Duodenal mucosa (tissue), 2 donors: ENCODE results near the gene FYN.

Experiments
- H3K27ac ChIP-seq: one replicate; pipeline ENCODE4 v1.7.0; 2013; ENCODE audit warnings: low read depth, low read length
- H3K27me3 ChIP-seq, 2 donors: one replicate each; pipeline ENCODE4 v1.7.0; 2013; ENCODE audit warnings: low read length in 2 of 2, control low read depth in 1 of 2; ENCODE audit not compliant: insufficient read depth in 2 of 2, control insufficient read depth in 1 of 2
- H3K36me3 ChIP-seq, 2 donors: one replicate each; pipeline ENCODE4 v1.7.0; 2013; ENCODE audit warnings: low read length in 2 of 2, control low read depth in 1 of 2; ENCODE audit not compliant: insufficient read depth in 2 of 2, control insufficient read depth in 1 of 2
- H3K4me1 ChIP-seq, 2 donors: one replicate each; pipeline ENCODE4 v1.7.0; 2013; ENCODE audit warnings: low read length in 2 of 2, control low read depth in 1 of 2; ENCODE audit not compliant: insufficient read depth in 2 of 2, control insufficient read depth in 1 of 2
- H3K4me3 ChIP-seq, 2 donors: one replicate each; pipeline ENCODE4 v1.7.0; 2013; ENCODE audit warnings: low read length in 2 of 2, low read depth in 1 of 2
- H3K9ac ChIP-seq, 2 donors: one replicate each; pipeline ENCODE4 v1.7.0; 2013; ENCODE audit warnings: low read length in 2 of 2, low read depth in 1 of 2
- H3K9me3 ChIP-seq, 2 donors: one replicate each; pipeline ENCODE4 v1.7.0; 2013; ENCODE audit warnings: low read length in 2 of 2, control low read depth in 1 of 2; ENCODE audit not compliant: control insufficient read depth in 1 of 2

The FYN gene

GRCh38 chr6:111844921-111845320 lies 28.3 kb downstream of the FYN start:
- Histone ChIP-seq H3K36me3 (no peaks in the 10 kb centered on the region), H3K4me1 (peaks cover 19 to 29% of the 10 kb centered on the region in 2 donors), H3K4me3 (no peak overlapping the region), H3K9me3 (no peaks in the 10 kb centered on the region), H3K27ac (peak overlapping the region; percentile 5), H3K9ac (no peak overlapping the region), H3K27me3 (no peaks in the 10 kb centered on the region)

- Histone ChIP-seq H3K27ac (no peak overlapping the region), H3K9me3 (no peaks in the 10 kb centered on the region), H3K9ac (no peak overlapping the region), H3K27me3 (no peaks in the 10 kb centered on the region), H3K4me3 (no peak overlapping the region), H3K36me3 (no peaks in the 10 kb centered on the region), H3K4me1 (peaks cover 19 to 29% of the 10 kb centered on the region in 2 donors)
Measured at GRCh38 chr6:111844376-111844775, 28.9 kb downstream of the FYN start.

GRCh38 chr6:111843347-111844147 lies 29.7 kb downstream of the FYN start:
- Histone ChIP-seq H3K27ac (no peak overlapping the region), H3K9ac (no peak overlapping the region), H3K4me1 (peaks cover 19 to 29% of the 10 kb centered on the region in 2 donors), H3K27me3 (no peaks in the 10 kb centered on the region), H3K4me3 (no peak overlapping the region), H3K36me3 (no peaks in the 10 kb centered on the region), H3K9me3 (no peaks in the 10 kb centered on the region)

- Histone ChIP-seq H3K27ac (no peak overlapping the region), H3K36me3 (no peaks in the 10 kb centered on the region), H3K4me3 (no peak overlapping the region), H3K9ac (no peak overlapping the region), H3K4me1 (peaks cover 19 to 28% of the 10 kb centered on the region in 2 donors), H3K9me3 (no peaks in the 10 kb centered on the region), H3K27me3 (no peaks in the 10 kb centered on the region)
Measured at GRCh38 chr6:111842891-111843290, 30.4 kb downstream of the FYN start.

- H3K27ac ChIP-seq: no peak overlapping the region
- H3K4me3 ChIP-seq: no peak overlapping the region
- peaks cover 19 to 23% of the 10 kb centered on the region in 2 donors for H3K4me1 ChIP-seq
Measured at GRCh38 chr6:111842271-111842822, 30.9 kb downstream of the FYN start.

GRCh38 chr6:111841822-111842221 lies 31.4 kb downstream of the FYN start:
- H3K36me3 ChIP-seq: no peaks in the 10 kb centered on the region
- no peaks in the 10 kb centered on the region for H3K9me3 ChIP-seq
- H3K9ac ChIP-seq: no peak overlapping the region
- no peak overlapping the region for H3K27ac ChIP-seq
- H3K4me1 ChIP-seq: peaks cover 19 to 23% of the 10 kb centered on the region in 2 donors
- H3K27me3 ChIP-seq: no peaks in the 10 kb centered on the region
- no peak overlapping the region for H3K4me3 ChIP-seq

More at GRCh38 chr6:111842271-111842822, 30.9 kb downstream of the FYN start:
- no peaks in the 10 kb centered on the region for H3K36me3 ChIP-seq
- H3K9me3 ChIP-seq: no peaks in the 10 kb centered on the region
- H3K27me3 ChIP-seq: no peaks in the 10 kb centered on the region
- H3K9ac ChIP-seq: no peak overlapping the region

GRCh38 chr6:111840803-111841202 lies 32.4 kb downstream of the FYN start:
- no peaks in the 10 kb centered on the region for H3K36me3 ChIP-seq
- peaks cover 19 to 21% of the 10 kb centered on the region in 2 donors for H3K4me1 ChIP-seq
- no peak overlapping the region for H3K4me3 ChIP-seq
- H3K27me3 ChIP-seq: no peaks in the 10 kb centered on the region
- no peak overlapping the region for H3K27ac ChIP-seq
- H3K9ac ChIP-seq: no peak overlapping the region
- no peaks in the 10 kb centered on the region for H3K9me3 ChIP-seq

- Histone ChIP-seq H3K9me3 (no peaks in the 10 kb centered on the region), H3K4me3 (no peak overlapping the region), H3K4me1 (peaks cover 10 to 12% of the 10 kb centered on the region in 2 donors), H3K36me3 (no peaks in the 10 kb centered on the region), H3K9ac (no peak overlapping the region), H3K27me3 (no peaks in the 10 kb centered on the region), H3K27ac (no peak overlapping the region)
Measured at GRCh38 chr6:111838749-111839484, 34.3 kb downstream of the FYN start.

- Histone ChIP-seq H3K4me1 (peaks cover 12 to 18% of the 10 kb centered on the region in 2 donors), H3K27ac (peak overlapping the region; percentile 24), H3K9me3 (no peaks in the 10 kb centered on the region), H3K9ac (peak overlapping the region in 1 of 2 donors; percentile 19), H3K4me3 (no peak overlapping the region), H3K36me3 (no peaks in the 10 kb centered on the region), H3K27me3 (no peaks in the 10 kb centered on the region)
Measured at GRCh38 chr6:111837641-111838500, 35.4 kb downstream of the FYN start.
